ENCODE data around the gene ZNF484. TPM values are rescaled to one million over a fixed set of nuclear protein-coding genes. Genes with fewer than 3 reads are reported as not detected.
A peak's percentile ranks its signal among the peaks of the same experiment; 100 is the strongest.
"Not testable (repeated sequence)": the region's sequence is repeated elsewhere in the genome, so short reads cannot be mapped to it uniquely, and the experiment has no call there.

ZNF484 gene
- total and polyA plus RNA-seq, 4 donors = 8.7 to 51.5 (median 19.8) TPM

- H3K9me3 ChIP-seq (ENCODE audit: control insufficient read depth, insufficient read depth, low read length); DNase-seq (ENCODE audit: low read depth in 4 of 6, low spot score in 6 of 6); H3K27me3 ChIP-seq (ENCODE audit: control insufficient read depth, insufficient read depth, low read length); H3K4me3 ChIP-seq (ENCODE audit: low read depth, low read length); H3K4me1 ChIP-seq (ENCODE audit: control insufficient read depth, insufficient read depth, low read length); H3K27ac ChIP-seq (ENCODE audit: low read depth, low read length): not testable (repeated sequence)
- H3K36me3 ChIP-seq (ENCODE audit: control insufficient read depth, insufficient read depth, low read length) = peaks cover 15% of the 10 kb centered on the region
- 100% methylated on average over 1 of the region's 2 CpGs for WGBS (ENCODE audit: insufficient coverage)
Observed at GRCh38 chr9:92866600-92866999, 11.2 kb downstream of the ZNF484 start.

GRCh38 chr9:92864152-92864551 is 13.7 kb downstream of the ZNF484 start:
- H3K36me3 ChIP-seq (ENCODE audit: control insufficient read depth, insufficient read depth, low read length) = peaks cover 12% of the 10 kb centered on the region
- no peak overlapping the region for H3K4me3 ChIP-seq (ENCODE audit: low read depth, low read length)
- no peaks in the 10 kb centered on the region for H3K9me3 ChIP-seq (ENCODE audit: control insufficient read depth, insufficient read depth, low read length)
- no peaks in the 10 kb centered on the region for H3K4me1 ChIP-seq (ENCODE audit: control insufficient read depth, insufficient read depth, low read length)
- H3K27ac ChIP-seq (ENCODE audit: low read depth, low read length) = no peak overlapping the region
- H3K27me3 ChIP-seq (ENCODE audit: control insufficient read depth, insufficient read depth, low read length) = no peaks in the 10 kb centered on the region
- no CpG with 5 or more reads among the region's 5 CpGs for WGBS (ENCODE audit: insufficient coverage)
- no peak for DNase-seq (ENCODE audit: low read depth in 4 of 6, low spot score in 6 of 6)

GRCh38 chr9:92860867-92861266 is 17.0 kb downstream of the ZNF484 start:
- no peaks in the 10 kb centered on the region for H3K27me3 ChIP-seq (ENCODE audit: control insufficient read depth, insufficient read depth, low read length)
- no peak overlapping the region for H3K27ac ChIP-seq (ENCODE audit: low read depth, low read length)
- H3K36me3 ChIP-seq (ENCODE audit: control insufficient read depth, insufficient read depth, low read length) = peaks cover 9% of the 10 kb centered on the region
- H3K4me1 ChIP-seq (ENCODE audit: control insufficient read depth, insufficient read depth, low read length) = no peaks in the 10 kb centered on the region
- peaks cover 2% of the 10 kb centered on the region for H3K9me3 ChIP-seq (ENCODE audit: control insufficient read depth, insufficient read depth, low read length)
- H3K4me3 ChIP-seq (ENCODE audit: low read depth, low read length) = no peak overlapping the region
- WGBS (ENCODE audit: insufficient coverage) = no CpG with 5 or more reads among the region's 1 CpG
- DNase-seq (ENCODE audit: low read depth in 4 of 6, low spot score in 6 of 6) = peak in 1 of 6 donors; percentile 54

GRCh38 chr9:92857236-92857635 is 20.6 kb downstream of the ZNF484 start:
- Histone ChIP-seq H3K9me3 (ENCODE audit: control insufficient read depth, insufficient read depth, low read length) (peaks cover 2% of the 10 kb centered on the region), H3K36me3 (ENCODE audit: control insufficient read depth, insufficient read depth, low read length) (peaks cover 5% of the 10 kb centered on the region), H3K27ac (ENCODE audit: low read depth, low read length) (no peak overlapping the region), H3K4me3 (ENCODE audit: low read depth, low read length) (no peak overlapping the region), H3K4me1 (ENCODE audit: control insufficient read depth, insufficient read depth, low read length) (no peaks in the 10 kb centered on the region), H3K27me3 (ENCODE audit: control insufficient read depth, insufficient read depth, low read length) (no peaks in the 10 kb centered on the region)
- DNase-seq (ENCODE audit: low read depth in 4 of 6, low spot score in 6 of 6) = no peak

- Histone ChIP-seq H3K4me1 (ENCODE audit: control insufficient read depth, insufficient read depth, low read length) (no peaks in the 10 kb centered on the region), H3K4me3 (ENCODE audit: low read depth, low read length) (no peak overlapping the region), H3K27ac (ENCODE audit: low read depth, low read length) (no peak overlapping the region), H3K36me3 (ENCODE audit: control insufficient read depth, insufficient read depth, low read length) (peaks cover 18% of the 10 kb centered on the region), H3K27me3 (ENCODE audit: control insufficient read depth, insufficient read depth, low read length) (no peaks in the 10 kb centered on the region), H3K9me3 (ENCODE audit: control insufficient read depth, insufficient read depth, low read length) (peaks cover 2% of the 10 kb centered on the region)
- no peak for DNase-seq (ENCODE audit: low read depth in 4 of 6, low spot score in 6 of 6)
- WGBS (ENCODE audit: insufficient coverage) = 60% methylated on average over 1 of the region's 2 CpGs
Observed at GRCh38 chr9:92853716-92854115, 24.1 kb downstream of the ZNF484 start.

- H3K36me3 ChIP-seq (ENCODE audit: control insufficient read depth, insufficient read depth, low read length) = peaks cover 24% of the 10 kb centered on the region
- no peaks in the 10 kb centered on the region for H3K4me1 ChIP-seq (ENCODE audit: control insufficient read depth, insufficient read depth, low read length)
- H3K4me3 ChIP-seq (ENCODE audit: low read depth, low read length) = no peak overlapping the region
- peaks cover 18% of the 10 kb centered on the region for H3K9me3 ChIP-seq (ENCODE audit: control insufficient read depth, insufficient read depth, low read length)
- H3K27me3 ChIP-seq (ENCODE audit: control insufficient read depth, insufficient read depth, low read length) = no peaks in the 10 kb centered on the region
- no peak overlapping the region for H3K27ac ChIP-seq (ENCODE audit: low read depth, low read length)
- peak in 1 of 6 donors; percentile 10 for DNase-seq (ENCODE audit: low read depth in 4 of 6, low spot score in 6 of 6)
Observed at GRCh38 chr9:92850898-92851297, 26.9 kb downstream of the ZNF484 start.

GRCh38 chr9:92848740-92849139 is 29.1 kb downstream of the ZNF484 start:
- H3K36me3 ChIP-seq (ENCODE audit: control insufficient read depth, insufficient read depth, low read length) = peaks cover 22% of the 10 kb centered on the region
- no CpG with 5 or more reads among the region's 6 CpGs for WGBS (ENCODE audit: insufficient coverage)

GRCh38 chr9:92846662-92847145 is 31.1 kb downstream of the ZNF484 start:
- H3K36me3 ChIP-seq (ENCODE audit: control insufficient read depth, insufficient read depth, low read length) = peaks cover 22% of the 10 kb centered on the region
- H3K27ac ChIP-seq (ENCODE audit: low read depth, low read length) = no peak overlapping the region
- peaks cover 32% of the 10 kb centered on the region for H3K9me3 ChIP-seq (ENCODE audit: control insufficient read depth, insufficient read depth, low read length)
- H3K27me3 ChIP-seq (ENCODE audit: control insufficient read depth, insufficient read depth, low read length) = no peaks in the 10 kb centered on the region
- H3K4me3 ChIP-seq (ENCODE audit: low read depth, low read length) = no peak overlapping the region
- no peak for DNase-seq (ENCODE audit: low read depth in 4 of 6, low spot score in 6 of 6)
- no peaks in the 10 kb centered on the region for H3K4me1 ChIP-seq (ENCODE audit: control insufficient read depth, insufficient read depth, low read length)
- WGBS (ENCODE audit: insufficient coverage) = no CpG with 5 or more reads among the region's 1 CpG

More at GRCh38 chr9:92848740-92849139, 29.1 kb downstream of the ZNF484 start:
- not testable (repeated sequence) for DNase-seq (ENCODE audit: low read depth in 4 of 6, low spot score in 6 of 6); H3K4me3 ChIP-seq (ENCODE audit: low read depth, low read length); H3K27ac ChIP-seq (ENCODE audit: low read depth, low read length); H3K4me1 ChIP-seq (ENCODE audit: control insufficient read depth, insufficient read depth, low read length); H3K27me3 ChIP-seq (ENCODE audit: control insufficient read depth, insufficient read depth, low read length)
- H3K9me3 ChIP-seq (ENCODE audit: control insufficient read depth, insufficient read depth, low read length) = peaks cover 32% of the 10 kb centered on the region

- WGBS (ENCODE audit: insufficient coverage) = no CpG with 5 or more reads among the region's 1 CpG
- not testable (repeated sequence) for H3K4me1 ChIP-seq (ENCODE audit: control insufficient read depth, insufficient read depth, low read length); H3K4me3 ChIP-seq (ENCODE audit: low read depth, low read length); H3K27ac ChIP-seq (ENCODE audit: low read depth, low read length); H3K36me3 ChIP-seq (ENCODE audit: control insufficient read depth, insufficient read depth, low read length); DNase-seq (ENCODE audit: low read depth in 4 of 6, low spot score in 6 of 6); H3K9me3 ChIP-seq (ENCODE audit: control insufficient read depth, insufficient read depth, low read length); H3K27me3 ChIP-seq (ENCODE audit: control insufficient read depth, insufficient read depth, low read length)
Observed at GRCh38 chr9:92838411-92838810, 39.4 kb downstream of the ZNF484 start.

GRCh38 chr9:92837191-92837590 is 40.6 kb downstream of the ZNF484 start:
- Histone ChIP-seq H3K9me3 (ENCODE audit: control insufficient read depth, insufficient read depth, low read length) (peaks cover 3% of the 10 kb centered on the region), H3K4me3 (ENCODE audit: low read depth, low read length) (no peak overlapping the region), H3K36me3 (ENCODE audit: control insufficient read depth, insufficient read depth, low read length) (peaks cover 7% of the 10 kb centered on the region), H3K4me1 (ENCODE audit: control insufficient read depth, insufficient read depth, low read length) (no peaks in the 10 kb centered on the region), H3K27me3 (ENCODE audit: control insufficient read depth, insufficient read depth, low read length) (no peaks in the 10 kb centered on the region), H3K27ac (ENCODE audit: low read depth, low read length) (no peak overlapping the region)
- 94% methylated on average over 25 of the region's 25 CpGs for WGBS (ENCODE audit: insufficient coverage)
- DNase-seq (ENCODE audit: low read depth in 4 of 6, low spot score in 6 of 6) = no peak

All from spinal cord (tissue), 10 donors.